IPS-20b (cell line): Measurements from ENCODE around the gene SLC9A7.

Experiments
- H3K27ac ChIP-seq: one replicate; pipeline ENCODE4 v1.5.1; 2013; ENCODE audit warnings: low read length
- H3K27me3 ChIP-seq: 2 replicates; pipeline ENCODE4 v1.6.1; 2013; ENCODE audit warnings: mild to moderate bottlenecking, low read length, inconsistent platforms; ENCODE audit not compliant: insufficient read depth
- H3K36me3 ChIP-seq: 2 replicates; pipeline ENCODE4 v1.6.1; 2013; ENCODE audit warnings: low read depth, mild to moderate bottlenecking, inconsistent platforms, low read length, moderate library complexity; ENCODE audit not compliant: insufficient read depth
- H3K4me1 ChIP-seq: 2 replicates; pipeline ENCODE4 v1.6.1; 2013; ENCODE audit warnings: mild to moderate bottlenecking, control low read depth, inconsistent platforms, low read length, moderate library complexity; ENCODE audit not compliant: insufficient read depth
- H3K4me3 ChIP-seq: 2 replicates; pipeline ENCODE4 v1.5.1; 2013; ENCODE audit warnings: mild to moderate bottlenecking, low read length, inconsistent platforms
- H3K9ac ChIP-seq: 2 replicates; pipeline ENCODE4 v1.6.1; 2013; ENCODE audit warnings: low read depth, mild to moderate bottlenecking, inconsistent platforms, low read length, moderate library complexity
- H3K9me3 ChIP-seq: 2 replicates; pipeline ENCODE4 v1.6.1; 2013; ENCODE audit warnings: mild to moderate bottlenecking, low read depth, low read length, inconsistent platforms; ENCODE audit not compliant: insufficient read depth

Gene SLC9A7

DNA sequence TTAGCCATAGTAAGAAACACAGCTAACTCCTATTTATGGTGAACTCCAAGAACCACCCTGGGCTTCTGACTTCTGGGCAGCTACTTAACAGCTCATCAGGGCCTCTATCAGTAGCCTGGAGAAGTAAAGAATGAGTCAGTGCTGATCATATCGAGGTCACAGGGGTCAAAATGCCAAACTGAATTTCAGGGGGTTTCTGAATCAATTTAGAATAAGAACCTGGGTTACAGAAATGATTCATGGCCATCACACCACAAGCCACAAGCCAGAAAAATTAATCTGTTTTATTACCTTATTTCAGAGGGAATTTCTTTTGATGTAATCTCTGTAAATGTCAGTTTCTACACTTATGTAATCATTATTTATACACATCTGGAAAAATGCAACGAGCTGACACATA lies 121.0 kb downstream of the SLC9A7 start:
- H3K9ac ChIP-seq: no peak overlapping the region

DNA sequence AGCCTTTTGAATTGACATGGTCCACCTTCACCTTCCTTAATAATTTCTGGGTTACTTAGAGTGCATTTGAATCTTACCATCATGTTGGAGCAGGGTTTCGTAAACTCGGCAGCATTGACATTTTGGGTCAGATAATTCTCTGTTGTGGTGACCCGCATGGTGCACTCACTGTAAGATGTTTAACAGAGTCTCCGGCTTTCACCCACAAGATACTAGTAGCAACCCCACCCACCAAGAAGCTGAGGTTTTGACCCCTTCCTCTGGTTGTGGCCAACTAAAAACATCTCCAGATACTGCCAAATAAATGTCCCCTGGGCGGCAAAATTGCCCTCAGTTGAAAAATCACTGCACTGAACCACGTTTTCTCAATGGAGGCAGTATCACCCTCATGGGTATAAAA lies 122.7 kb downstream of the SLC9A7 start:
- Histone ChIP-seq H3K4me3 (no peak overlapping the region), H3K27me3 (no peaks in the 10 kb centered on the region), H3K9me3 (no peaks in the 10 kb centered on the region), H3K36me3 (no peaks in the 10 kb centered on the region), H3K9ac (no peak overlapping the region), H3K4me1 (no peaks in the 10 kb centered on the region), H3K27ac (no peak overlapping the region)

More for the DNA sequence above, 121.0 kb downstream of the SLC9A7 start:
- peaks cover under 1% of the 10 kb centered on the region; the same call in 1 of the 2 replicates for H3K36me3 ChIP-seq
- H3K27me3 ChIP-seq: no peaks in the 10 kb centered on the region
- H3K4me1 ChIP-seq: no peaks in the 10 kb centered on the region
- H3K4me3 ChIP-seq: no peak overlapping the region
- no peaks in the 10 kb centered on the region for H3K9me3 ChIP-seq
- no peak overlapping the region for H3K27ac ChIP-seq

- no peaks in the 10 kb centered on the region for H3K9me3 ChIP-seq
- H3K27me3 ChIP-seq: no peaks in the 10 kb centered on the region
- no peak overlapping the region for H3K27ac ChIP-seq
- peaks cover 1% of the 10 kb centered on the region; the same call in 1 of the 2 replicates for H3K36me3 ChIP-seq
- no peak overlapping the region for H3K4me3 ChIP-seq
- H3K4me1 ChIP-seq: no peaks in the 10 kb centered on the region
- no peak overlapping the region for H3K9ac ChIP-seq
These were observed 123.7 kb downstream of the SLC9A7 start for GRCh38 chrX:46635186-46635585.

DNA sequence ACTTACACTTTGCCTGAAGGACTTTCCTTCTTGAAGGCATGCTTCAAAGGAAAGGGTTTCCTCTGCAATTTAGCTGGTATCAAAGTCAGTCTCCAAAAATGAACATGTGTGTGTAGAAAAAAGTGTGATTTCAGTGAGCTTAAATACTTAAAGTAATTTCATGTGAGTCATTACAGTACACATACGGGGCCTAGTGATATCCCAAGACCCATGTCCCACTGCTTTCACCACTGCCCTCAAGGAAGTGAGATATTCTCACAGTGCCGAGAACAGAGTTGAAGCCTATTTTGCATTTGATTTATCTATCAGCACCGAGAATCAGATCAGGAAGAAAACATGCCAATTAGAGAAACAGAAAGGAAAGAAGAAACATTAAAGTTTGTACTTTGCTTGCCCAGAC lies 124.3 kb downstream of the SLC9A7 start:
- Histone ChIP-seq H3K36me3 (peaks cover 5% of the 10 kb centered on the region; the same call in 1 of the 2 replicates), H3K27me3 (no peaks in the 10 kb centered on the region), H3K4me3 (no peak overlapping the region), H3K9me3 (no peaks in the 10 kb centered on the region), H3K4me1 (no peaks in the 10 kb centered on the region), H3K27ac (no peak overlapping the region), H3K9ac (no peak overlapping the region)

- Histone ChIP-seq H3K9ac (no peak overlapping the region), H3K36me3 (peaks cover 5% of the 10 kb centered on the region; the same call in 1 of the 2 replicates), H3K27me3 (no peaks in the 10 kb centered on the region), H3K27ac (no peak overlapping the region), H3K4me3 (no peak overlapping the region), H3K4me1 (peaks cover 4% of the 10 kb centered on the region; the same call in 1 of the 2 replicates), H3K9me3 (no peaks in the 10 kb centered on the region)
These were observed 128.8 kb downstream of the SLC9A7 start for GRCh38 chrX:46630141-46630540.

GRCh38 chrX:46628460-46629371 lies 130.2 kb downstream of the SLC9A7 start:
- no peak overlapping the region for H3K4me3 ChIP-seq
- H3K27ac ChIP-seq: no peak overlapping the region
- H3K9ac ChIP-seq: no peak overlapping the region
- no peaks in the 10 kb centered on the region for H3K27me3 ChIP-seq
- peaks cover 5% of the 10 kb centered on the region; the same call in 1 of the 2 replicates for H3K36me3 ChIP-seq
- H3K4me1 ChIP-seq: peaks cover 4% of the 10 kb centered on the region; the same call in 1 of the 2 replicates
- H3K9me3 ChIP-seq: no peaks in the 10 kb centered on the region

DNA sequence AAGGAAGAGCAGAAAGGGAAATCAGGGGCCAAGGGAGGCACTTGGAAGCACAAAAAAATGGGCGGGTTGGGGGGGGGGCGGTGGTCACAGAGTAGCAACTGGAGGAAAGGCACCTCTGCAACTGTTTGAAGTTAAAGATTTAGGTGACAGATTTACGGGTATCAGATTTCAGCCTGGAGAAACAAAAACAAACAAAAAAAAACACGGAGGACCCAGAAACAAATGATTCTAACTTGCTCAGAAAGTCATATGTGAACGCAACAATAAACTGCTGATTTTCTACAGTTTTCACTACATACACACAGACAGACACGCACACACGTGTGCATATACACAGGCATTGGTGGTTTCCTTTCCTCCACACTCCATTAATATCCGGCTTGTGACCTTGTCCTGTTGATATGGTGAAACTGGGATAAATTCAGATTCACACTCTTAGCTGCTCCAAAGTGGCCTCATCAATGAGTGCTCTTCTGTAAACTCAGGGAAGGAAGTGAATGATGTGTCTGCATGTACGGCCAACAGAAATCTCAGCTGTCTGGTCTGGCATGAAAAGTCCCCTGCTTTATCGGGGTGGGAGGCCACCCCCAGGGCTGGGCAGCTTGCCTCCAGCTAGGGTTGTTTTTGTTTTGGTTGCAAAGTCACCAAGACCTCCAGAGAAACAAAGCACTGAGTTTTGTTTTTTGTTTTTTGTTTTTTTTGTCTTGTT lies 131.1 kb downstream of the SLC9A7 start:
- H3K27ac ChIP-seq: no peak overlapping the region
- H3K4me3 ChIP-seq: no peak overlapping the region
- no peaks in the 10 kb centered on the region for H3K27me3 ChIP-seq
- H3K9ac ChIP-seq: no peak overlapping the region; the same call in 1 of the 2 replicates
- H3K4me1 ChIP-seq: peaks cover 5% of the 10 kb centered on the region; the same call in 1 of the 2 replicates
- no peaks in the 10 kb centered on the region for H3K9me3 ChIP-seq
- peaks cover 5% of the 10 kb centered on the region; the same call in 1 of the 2 replicates for H3K36me3 ChIP-seq

- Histone ChIP-seq H3K4me1 (peaks cover 9% of the 10 kb centered on the region), H3K9me3 (no peaks in the 10 kb centered on the region), H3K4me3 (no peak overlapping the region), H3K27me3 (no peaks in the 10 kb centered on the region), H3K9ac (no peak overlapping the region), H3K36me3 (peaks cover 5% of the 10 kb centered on the region; the same call in 1 of the 2 replicates), H3K27ac (no peak overlapping the region)
These were observed 131.9 kb downstream of the SLC9A7 start for GRCh38 chrX:46627062-46627461.

GRCh38 chrX:46626566-46626965 lies 132.4 kb downstream of the SLC9A7 start:
- H3K27me3 ChIP-seq: no peaks in the 10 kb centered on the region
- no peak overlapping the region for H3K9ac ChIP-seq
- H3K27ac ChIP-seq: no peak overlapping the region
- no peaks in the 10 kb centered on the region for H3K9me3 ChIP-seq
- peaks cover 5% of the 10 kb centered on the region; the same call in 1 of the 2 replicates for H3K36me3 ChIP-seq
- peaks cover 14% of the 10 kb centered on the region for H3K4me1 ChIP-seq
- no peak overlapping the region for H3K4me3 ChIP-seq

GRCh38 chrX:46624090-46624786 lies 134.7 kb downstream of the SLC9A7 start:
- H3K4me1 ChIP-seq: peaks cover 14% of the 10 kb centered on the region
- H3K36me3 ChIP-seq: peaks cover 13% of the 10 kb centered on the region; the same call in 1 of the 2 replicates

DNA sequence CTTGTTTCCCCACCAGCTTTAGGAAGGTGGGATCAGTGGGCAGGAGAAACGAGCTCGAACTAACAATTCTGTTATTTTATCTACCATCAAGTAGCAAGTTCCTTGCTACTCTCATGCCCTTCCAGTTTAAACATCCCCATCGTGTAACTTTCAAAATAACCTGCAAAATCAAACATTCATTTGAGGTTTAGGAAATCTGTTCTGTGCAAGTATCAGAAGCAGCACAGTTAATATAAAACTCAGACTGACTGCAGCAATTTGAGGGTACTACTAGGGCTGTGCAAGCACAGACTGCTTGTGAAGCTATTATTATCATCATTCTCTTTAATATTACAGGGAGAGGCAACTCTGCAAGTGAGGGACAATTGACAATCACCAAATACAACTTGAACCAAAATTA lies 137.3 kb downstream of the SLC9A7 start:
- no peak overlapping the region for H3K27ac ChIP-seq
- no peaks in the 10 kb centered on the region for H3K27me3 ChIP-seq
- no peaks in the 10 kb centered on the region for H3K9me3 ChIP-seq
- H3K36me3 ChIP-seq: peaks cover 18% of the 10 kb centered on the region; the same call in 1 of the 2 replicates
- no peak overlapping the region for H3K9ac ChIP-seq
- no peak overlapping the region for H3K4me3 ChIP-seq
- peaks cover 10% of the 10 kb centered on the region for H3K4me1 ChIP-seq

More at GRCh38 chrX:46624090-46624786, 134.7 kb downstream of the SLC9A7 start:
- H3K27me3 ChIP-seq: no peaks in the 10 kb centered on the region
- H3K9ac ChIP-seq: no peak overlapping the region
- H3K4me3 ChIP-seq: no peak overlapping the region
- H3K27ac ChIP-seq: no peak overlapping the region
- no peaks in the 10 kb centered on the region for H3K9me3 ChIP-seq
